Activated CD4-positive, alpha-beta T cell treated with anti-CD3 and anti-CD28 coated beads for 36 hours (primary cell): Measurements from ENCODE around the gene CHRM5. TPM values are rescaled to one million over a fixed set of nuclear protein-coding genes. Genes with fewer than 3 reads are reported as not detected.

Experiments used
- ATAC-seq: fragments of 200-7000 bp; cut with Tn5 transposase; one replicate; pipeline ENCODE4 v1.10.0; 2021; ENCODE audit warnings: mild to moderate bottlenecking, moderate library complexity
- CTCF ChIA-PET: fragments of 350-600 bp; sonication (Branson Sonifier 250); formaldehyde crosslinking; loops from one replicate; lab custom pipeline; 2021; ENCODE audit warnings: antibody characterized with exemption; lab: Charles Lee
- POLR2A ChIA-PET: fragments of 350-600 bp; sonication (Branson Sonifier 250); formaldehyde crosslinking; loops from one replicate; lab custom pipeline; 2021; ENCODE audit warnings: antibody characterized with exemption, inconsistent platforms; lab: Charles Lee
- DNase-seq: peaks from one replicate; pipeline ENCODE4 v3.0.0-alpha.2; 2020
- H3K27ac Mint-ChIP-seq: one replicate; pipeline ENCODE4 v1.8.0; 2021; ENCODE audit warnings: mixed read lengths
- H3K27me3 Mint-ChIP-seq: one replicate; pipeline ENCODE4 v1.8.0; 2021; ENCODE audit warnings: mixed read lengths
- H3K36me3 Mint-ChIP-seq: one replicate; pipeline ENCODE4 v1.8.0; 2021; ENCODE audit warnings: low read depth, mixed read lengths
- H3K4me1 Mint-ChIP-seq: one replicate; pipeline ENCODE4 v1.8.0; 2021; ENCODE audit warnings: mixed read lengths
- H3K4me3 Mint-ChIP-seq: one replicate; pipeline ENCODE4 v1.8.0; 2021; ENCODE audit warnings: mild to moderate bottlenecking, moderate library complexity, mixed read lengths
- H3K9me3 Mint-ChIP-seq: one replicate; pipeline ENCODE4 v1.8.0; 2021; ENCODE audit warnings: low read depth, mixed read lengths
- intact Hi-C, 2 experiments: fragments of 100-400 bp; cut with DNase I in 1 of 2; cut with micrococcal nuclease in 1 of 2; formaldehyde crosslinking; loops; one replicate each; pipeline versions ENCODE4 v1.14.2 to v1.15.1; 2022 to 2024; cut with DNase I, micrococcal nuclease
- total RNA-seq, 2 experiments: library from RNA; stranded (reverse); gene quantifications; one replicate each; pipeline ENCODE4 v1.2.3, GENCODE V29; 2021

The CHRM5 gene
- total RNA-seq, 2 experiments from 2014 or later = not detected

DNA sequence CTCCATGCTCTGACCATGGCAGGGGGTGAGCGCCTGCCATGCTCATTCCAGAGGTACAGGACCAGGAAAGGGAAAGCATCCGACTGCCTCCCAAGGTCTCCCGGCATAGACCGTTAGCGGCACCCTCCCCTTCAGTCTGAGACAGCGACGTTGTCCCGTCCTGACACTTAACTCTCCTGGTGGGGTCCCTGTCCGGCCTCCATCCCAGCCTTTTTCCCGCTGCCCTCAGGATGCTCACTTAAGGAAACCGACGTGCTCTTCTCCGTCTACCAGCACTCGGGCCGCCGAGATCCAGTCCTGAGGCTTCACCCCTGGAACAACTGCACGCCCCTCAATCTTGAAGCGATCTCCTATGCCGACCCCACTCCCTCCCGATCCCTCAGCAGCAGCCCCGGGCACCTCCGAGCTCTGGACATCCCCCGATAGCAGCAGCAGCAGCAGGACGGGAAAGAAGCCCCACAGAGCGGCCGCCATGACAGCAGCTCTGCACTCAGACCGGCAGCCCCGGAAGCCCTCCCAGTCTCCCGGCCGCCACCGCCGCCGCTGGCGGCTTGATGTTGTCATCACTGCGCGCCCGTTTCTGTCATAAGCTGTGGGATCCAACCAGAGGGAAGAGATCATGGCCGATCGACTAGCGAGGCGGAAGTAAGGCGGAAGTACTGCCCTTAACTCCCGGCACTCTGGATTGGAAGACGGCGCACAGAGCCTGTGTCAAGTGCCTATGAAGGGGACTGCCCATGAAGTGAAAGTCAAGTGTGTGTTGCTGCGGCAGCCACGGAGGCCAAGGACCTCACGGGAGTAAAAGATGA lies 133.3 kb downstream of the CHRM5 start, which contains the start of the genes EMC7 and PGBD4:
Gene EMC7, minus strand, starts transcription at position 497 of the 809 bp plus-strand sequence. Its CDS starts 23 bp downstream, at position 474.
Gene PGBD4, plus strand, starts transcription at position 718 of the 809 bp plus-strand sequence. CDS start 449 bp downstream, outside the sequence.
- DNase-seq = peak; percentile 99
- peaks cover 13% of the 10 kb centered on the region for H3K9me3 Mint-ChIP-seq
- ATAC-seq = peak; percentile 99
- peaks cover 32% of the 10 kb centered on the region for H3K36me3 Mint-ChIP-seq
- intact Hi-C loops = loop anchor here (1.0 to 5.0 kb wide), 14 partner anchors 62 to 886 kb away; partner anchors contain the start of genes EMC4 (in 2 of the 2), KATNBL1 (in 2 of the 2), NOP10 (in 2 of the 2) and NUTM1 (in 2 of the 2)
- peaks cover 40% of the 10 kb centered on the region for H3K4me1 Mint-ChIP-seq
- H3K27me3 Mint-ChIP-seq = no peaks in the 10 kb centered on the region
- H3K4me3 Mint-ChIP-seq = peak within 1 kb of the TSS; percentile 100
- ChIA-PET CTCF (interaction anchor here (0.7 to 2.2 kb wide), 5 partner anchors 8 to 115 kb away, joined by 3 to 9 read pairs (median 5); partner anchors contain the start of gene KATNBL1), POLR2A (interaction anchor here (0.6 to 1.4 kb wide), 3 partner anchors 236 to 482 kb away, joined by 3 to 5 read pairs (median 4); partner anchors contain the start of genes GOLGA8B and SLC12A6)
- H3K27ac Mint-ChIP-seq = peak within 1 kb of the TSS; percentile 99

DNA sequence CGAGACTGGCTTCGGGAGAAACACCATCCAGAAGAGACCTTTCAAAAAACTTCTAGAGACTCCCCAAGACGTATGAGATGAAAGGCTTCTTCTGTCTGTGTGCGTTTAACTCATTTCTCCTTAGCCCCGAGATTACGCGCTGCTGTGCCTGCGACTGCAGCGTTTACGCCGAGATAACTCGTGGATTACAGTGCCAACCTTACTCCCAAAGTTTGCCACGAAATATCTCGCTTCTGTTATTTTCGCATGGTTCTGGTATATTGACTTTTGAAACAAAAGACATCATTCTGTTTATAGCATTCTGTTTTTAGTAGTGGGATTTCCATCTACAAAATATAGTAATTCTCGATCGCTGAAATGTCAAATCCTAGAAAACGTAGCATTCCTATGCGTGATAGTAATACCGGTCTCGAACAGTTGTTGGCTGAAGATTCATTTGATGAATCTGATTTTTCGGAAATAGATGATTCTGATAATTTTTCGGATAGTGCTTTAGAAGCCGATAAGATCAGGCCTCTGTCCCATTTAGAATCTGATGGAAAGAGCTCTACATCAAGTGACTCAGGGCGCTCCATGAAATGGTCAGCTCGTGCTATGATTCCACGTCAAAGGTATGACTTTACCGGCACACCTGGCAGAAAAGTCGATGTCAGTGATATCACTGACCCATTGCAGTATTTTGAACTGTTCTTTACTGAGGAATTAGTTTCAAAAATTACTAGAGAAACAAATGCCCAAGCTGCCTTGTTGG lies 134.1 kb downstream of the CHRM5 start:
- no peaks in the 10 kb centered on the region for H3K27me3 Mint-ChIP-seq
- ChIA-PET CTCF (interaction anchor here (0.7 to 2.2 kb wide), 8 partner anchors 8 to 266 kb away, joined by 3 to 9 read pairs (median 3); partner anchors contain the start of gene KATNBL1), POLR2A (interaction anchor here (0.6 to 1.4 kb wide), 3 partner anchors 236 to 481 kb away, joined by 3 to 5 read pairs (median 4); partner anchors contain the start of genes GOLGA8B and SLC12A6)
- peaks cover 32% of the 10 kb centered on the region for H3K36me3 Mint-ChIP-seq
- peaks cover 13% of the 10 kb centered on the region for H3K9me3 Mint-ChIP-seq
- peaks cover 39% of the 10 kb centered on the region for H3K4me1 Mint-ChIP-seq
- H3K4me3 Mint-ChIP-seq = peak overlapping the region; percentile 100
- H3K27ac Mint-ChIP-seq = peak overlapping the region; percentile 99
- ATAC-seq (no peak), DNase-seq (no peak)
- intact Hi-C loops = loop anchor here (1.0 to 5.0 kb wide), 8 partner anchors 63 to 885 kb away; partner anchors contain the start of genes NOP10 (in 2 of the 2), NUTM1 (in 2 of the 2), AVEN (in 1 of the 2) and KATNBL1 (in 1 of the 2)

DNA sequence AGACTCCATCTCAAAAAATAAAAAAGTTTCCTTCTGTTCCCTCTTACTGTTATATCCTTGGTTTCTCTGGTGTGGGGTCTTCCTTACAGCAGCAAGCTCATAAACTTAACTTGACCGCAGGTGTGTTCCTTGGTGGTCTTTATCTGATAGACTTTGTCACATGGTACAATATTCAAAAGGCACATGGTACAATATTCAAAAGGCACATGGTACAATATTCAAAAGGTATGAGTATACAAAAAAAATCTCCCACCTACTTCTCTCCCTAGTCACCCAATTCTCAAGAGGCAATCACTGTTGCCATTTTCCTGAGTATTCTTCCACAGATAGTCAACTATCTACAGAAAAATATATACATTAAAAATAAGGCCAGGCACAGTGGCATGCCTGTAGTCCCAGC lies 138.1 kb downstream of the CHRM5 start:
- Mint-ChIP-seq H3K4me1 (peaks cover 16% of the 10 kb centered on the region), H3K27ac (no peak overlapping the region), H3K4me3 (no peak overlapping the region), H3K36me3 (peaks cover 30% of the 10 kb centered on the region), H3K9me3 (peaks cover 13% of the 10 kb centered on the region), H3K27me3 (no peaks in the 10 kb centered on the region)
- no peak for DNase-seq
- ChIA-PET POLR2A (no interaction called here), CTCF (interaction anchor here (0.9 to 1.3 kb wide), 2 partner anchors 102 to 103 kb away, joined by 3 read pairs; partner anchors contain the start of gene KATNBL1)
- ATAC-seq = no peak
- intact Hi-C loops = no loop called here

DNA sequence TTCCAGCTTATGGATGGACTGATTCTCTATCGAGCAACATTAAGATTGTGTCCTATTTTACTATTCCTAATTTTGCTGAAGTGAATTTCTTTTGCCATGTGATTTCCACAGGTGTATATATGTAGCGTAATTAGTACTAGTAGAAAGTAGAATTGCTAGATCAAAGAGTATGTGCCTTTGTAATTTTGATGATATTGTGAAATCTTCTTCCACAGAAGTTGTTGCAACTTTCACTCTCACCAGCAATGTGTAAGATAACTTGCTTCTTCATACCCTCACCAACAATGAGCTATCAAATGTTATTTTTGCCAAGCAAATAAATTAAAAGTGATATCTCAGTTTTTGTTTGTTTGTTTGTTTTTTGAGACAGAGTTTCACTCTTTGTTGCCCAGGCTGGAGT lies 139.0 kb downstream of the CHRM5 start:
- CTCF ChIA-PET = interaction anchor here (0.9 to 1.3 kb wide), 2 partner anchors 101 to 102 kb away, joined by 3 read pairs; partner anchors contain the start of gene KATNBL1
- Mint-ChIP-seq H3K27ac (no peak overlapping the region), H3K9me3 (peaks cover 10% of the 10 kb centered on the region), H3K36me3 (peaks cover 25% of the 10 kb centered on the region), H3K27me3 (no peaks in the 10 kb centered on the region), H3K4me3 (no peak overlapping the region), H3K4me1 (peaks cover 11% of the 10 kb centered on the region)
- intact Hi-C loops = no loop called here
- POLR2A ChIA-PET = no interaction called here
- ATAC-seq = no peak
- no peak for DNase-seq

DNA sequence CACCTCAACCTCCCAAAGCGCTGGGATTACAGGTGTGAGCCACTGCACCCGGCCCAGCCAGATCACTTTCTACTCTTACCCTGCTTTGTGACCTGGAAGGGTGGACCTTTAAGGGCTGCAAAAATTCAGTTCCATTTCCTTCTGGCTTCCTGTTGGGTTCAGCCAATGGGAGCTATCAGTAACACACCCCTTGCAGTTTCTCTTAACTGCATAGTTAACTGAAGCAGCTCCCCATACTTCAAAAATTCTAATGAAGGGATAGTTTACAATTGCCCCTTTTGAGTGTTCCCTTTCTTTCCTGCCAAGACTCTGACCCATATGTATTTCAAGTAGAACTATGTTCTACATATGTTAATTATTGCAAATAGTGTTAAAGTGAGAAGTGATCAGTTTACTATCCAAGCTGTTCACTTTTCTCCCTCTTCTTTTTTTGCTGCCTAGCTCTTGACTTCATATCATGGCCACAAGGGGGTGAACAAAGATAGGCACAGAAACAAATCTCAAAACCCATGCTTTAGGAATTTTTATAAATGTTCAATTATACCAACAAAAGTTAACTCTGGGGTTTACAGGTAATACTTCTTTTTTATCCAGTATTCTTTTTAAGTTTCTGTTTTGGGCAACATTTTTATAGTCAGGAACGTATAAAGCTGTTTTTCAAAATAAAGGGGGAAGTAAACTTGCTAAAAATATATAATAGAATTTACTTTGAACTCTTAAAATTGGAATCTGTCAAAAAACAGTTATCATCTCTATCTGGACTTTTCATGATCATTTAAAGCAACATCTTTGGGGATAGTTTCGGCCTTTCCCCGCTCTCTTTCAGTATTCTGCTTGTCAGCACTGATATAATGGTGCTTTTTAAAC lies 141.7 kb downstream of the CHRM5 start:
- Mint-ChIP-seq H3K4me3 (no peak overlapping the region), H3K27me3 (peaks cover 2% of the 10 kb centered on the region), H3K36me3 (peaks cover 4% of the 10 kb centered on the region), H3K4me1 (no peaks in the 10 kb centered on the region), H3K9me3 (peaks cover under 1% of the 10 kb centered on the region), H3K27ac (no peak overlapping the region)
- POLR2A ChIA-PET = interaction anchor here (0.9 kb wide), 1 partner anchor 100 kb away, joined by 4 read pairs; the partner anchor contains the start of gene KATNBL1
- CTCF ChIA-PET = interaction anchor here (0.6 to 4.2 kb wide), 25 partner anchors 9 to 478 kb away, joined by 3 to 33 read pairs (median 4); partner anchors contain the start of genes EMC7, GOLGA8B, KATNBL1 and LPCAT4
- ATAC-seq (peak; percentile 60), DNase-seq (no peak)
- intact Hi-C loops = loop anchor here (1.0 to 5.0 kb wide), 3 partner anchors 100 to 478 kb away; partner anchors contain the start of gene KATNBL1 (in 2 of the 2)

DNA sequence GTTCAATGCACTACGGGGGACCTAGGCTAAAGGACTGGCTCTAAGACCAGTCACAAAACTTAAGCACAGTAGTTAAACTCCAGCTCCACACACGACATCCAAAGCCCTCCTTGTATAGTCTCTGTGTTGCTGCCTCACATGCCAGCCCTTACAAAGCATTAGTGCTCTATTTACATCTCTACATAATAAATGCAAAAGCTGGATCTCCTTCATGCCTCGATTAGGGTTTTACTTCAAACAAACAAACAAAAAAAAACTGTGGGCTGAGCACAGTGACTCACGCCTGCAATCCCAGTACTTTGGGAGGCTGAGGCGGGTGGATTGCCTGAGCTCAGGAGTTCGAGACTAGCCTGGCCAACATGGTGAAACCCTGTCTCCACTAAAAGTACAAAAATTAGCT lies 143.2 kb downstream of the CHRM5 start:
- ATAC-seq (no peak), DNase-seq (no peak)
- peaks cover 2% of the 10 kb centered on the region for H3K27me3 Mint-ChIP-seq
- no peaks in the 10 kb centered on the region for H3K4me1 Mint-ChIP-seq
- ChIA-PET CTCF (interaction anchor here (0.6 to 4.2 kb wide), 8 partner anchors 8 to 182 kb away, joined by 3 to 33 read pairs (median 4); partner anchors contain the start of gene KATNBL1), POLR2A (no interaction called here)
- intact Hi-C loops = loop anchor here in 1 of 2 experiments (5.0 kb wide), 1 partner anchor 476 kb away; no protein-coding TSS in a partner anchor
- H3K4me3 Mint-ChIP-seq = no peak overlapping the region
- no peak overlapping the region for H3K27ac Mint-ChIP-seq
- no peaks in the 10 kb centered on the region for H3K9me3 Mint-ChIP-seq
- H3K36me3 Mint-ChIP-seq = no peaks in the 10 kb centered on the region

DNA sequence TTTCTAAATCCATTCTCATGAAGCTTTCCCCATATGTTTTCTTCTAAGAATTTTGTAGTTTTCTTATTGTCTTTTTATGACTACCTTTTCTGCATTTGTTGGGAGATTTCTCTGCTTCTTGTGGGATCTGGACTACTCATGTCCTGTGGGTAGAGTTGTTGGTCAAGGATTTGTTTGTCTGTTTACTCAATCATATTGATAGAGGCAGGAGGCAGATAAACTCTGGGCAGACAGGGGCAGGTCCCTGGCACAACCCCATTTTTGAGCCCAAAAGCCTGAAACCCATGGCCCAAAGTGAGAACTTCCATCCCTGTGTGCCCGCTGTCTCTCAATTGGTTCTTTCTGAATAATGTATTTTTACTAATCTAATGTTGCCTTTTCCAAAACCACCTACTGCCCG lies 145.9 kb downstream of the CHRM5 start:
- H3K27me3 Mint-ChIP-seq = peaks cover 8% of the 10 kb centered on the region
- POLR2A ChIA-PET = no interaction called here

DNA sequence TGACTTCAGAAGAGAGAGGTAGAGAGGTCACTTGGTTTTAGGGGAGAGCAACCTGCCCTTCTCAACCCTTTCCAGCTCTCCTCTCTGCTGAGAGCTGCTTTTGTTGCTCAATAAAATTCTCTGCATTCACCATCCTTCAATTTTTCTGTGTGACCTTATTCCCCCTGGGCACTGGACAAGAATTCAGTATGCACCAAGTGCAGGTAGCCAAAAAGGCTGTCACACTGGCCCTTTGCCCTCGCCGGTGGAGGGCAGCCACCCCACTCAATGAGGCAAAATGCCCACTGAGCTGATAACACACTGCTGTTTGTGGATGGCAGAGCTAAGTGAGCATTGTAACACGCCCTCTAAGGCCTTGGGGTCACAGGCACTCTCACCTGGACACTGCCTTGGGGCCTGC lies 146.4 kb downstream of the CHRM5 start:
- CTCF ChIA-PET = interaction anchor here (0.6 kb wide), 1 partner anchor 201 kb away, joined by 3 read pairs; no protein-coding TSS in a partner anchor
- Mint-ChIP-seq H3K27ac (no peak overlapping the region), H3K36me3 (no peaks in the 10 kb centered on the region), H3K9me3 (no peaks in the 10 kb centered on the region), H3K27me3 (peaks cover 9% of the 10 kb centered on the region), H3K4me3 (no peak overlapping the region), H3K4me1 (no peaks in the 10 kb centered on the region)
- intact Hi-C loops = loop anchor here in 1 of 2 experiments (5.0 kb wide), 1 partner anchor 473 kb away; no protein-coding TSS in a partner anchor
- ATAC-seq (no peak), DNase-seq (no peak)
- POLR2A ChIA-PET = interaction anchor here (0.6 kb wide), 1 partner anchor 330 kb away, joined by 3 read pairs; no protein-coding TSS in a partner anchor

More for the DNA sequence above, 145.9 kb downstream of the CHRM5 start:
- no peaks in the 10 kb centered on the region for H3K9me3 Mint-ChIP-seq
- H3K36me3 Mint-ChIP-seq = no peaks in the 10 kb centered on the region
- DNase-seq (no peak), ATAC-seq (no peak)
- H3K4me1 Mint-ChIP-seq = no peaks in the 10 kb centered on the region
- H3K4me3 Mint-ChIP-seq = no peak overlapping the region
- no peak overlapping the region for H3K27ac Mint-ChIP-seq
- intact Hi-C loops = loop anchor here in 1 of 2 experiments (5.0 kb wide), 1 partner anchor 473 kb away; no protein-coding TSS in a partner anchor
- CTCF ChIA-PET = no interaction called here

DNA sequence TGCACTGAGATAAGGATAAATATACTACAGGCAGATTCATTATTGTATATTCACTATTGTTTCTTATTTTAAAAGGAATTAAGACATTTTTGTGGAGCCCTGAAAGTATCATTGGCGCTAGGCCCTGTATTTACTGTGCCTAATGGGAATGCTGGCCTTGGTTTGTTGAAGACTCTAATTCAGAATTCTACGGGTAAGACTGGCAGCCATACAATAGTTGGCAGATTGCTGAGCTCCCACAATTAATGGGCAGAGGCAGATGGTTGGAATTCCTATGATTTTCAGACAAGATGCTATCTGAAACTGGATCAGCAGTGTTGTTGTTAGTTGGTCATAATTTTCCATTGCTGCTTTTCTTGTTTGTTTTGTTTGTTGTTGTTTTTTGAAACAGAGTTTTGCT lies 148.3 kb downstream of the CHRM5 start:
- POLR2A ChIA-PET = interaction anchor here (0.6 kb wide), 1 partner anchor 512 kb away, joined by 3 read pairs; no protein-coding TSS in a partner anchor
- CTCF ChIA-PET = interaction anchor here (0.5 kb wide), 1 partner anchor 43 kb away, joined by 3 read pairs; no protein-coding TSS in a partner anchor
- intact Hi-C loops = no loop called here
- no peak overlapping the region for H3K4me3 Mint-ChIP-seq
- H3K9me3 Mint-ChIP-seq = no peaks in the 10 kb centered on the region
- DNase-seq (no peak), ATAC-seq (no peak)
- no peak overlapping the region for H3K27ac Mint-ChIP-seq
- H3K36me3 Mint-ChIP-seq = no peaks in the 10 kb centered on the region
- no peaks in the 10 kb centered on the region for H3K4me1 Mint-ChIP-seq
- H3K27me3 Mint-ChIP-seq = peaks cover 12% of the 10 kb centered on the region
